ENCODE results near the gene TBC1D19.

TBC1D19 gene

DNA sequence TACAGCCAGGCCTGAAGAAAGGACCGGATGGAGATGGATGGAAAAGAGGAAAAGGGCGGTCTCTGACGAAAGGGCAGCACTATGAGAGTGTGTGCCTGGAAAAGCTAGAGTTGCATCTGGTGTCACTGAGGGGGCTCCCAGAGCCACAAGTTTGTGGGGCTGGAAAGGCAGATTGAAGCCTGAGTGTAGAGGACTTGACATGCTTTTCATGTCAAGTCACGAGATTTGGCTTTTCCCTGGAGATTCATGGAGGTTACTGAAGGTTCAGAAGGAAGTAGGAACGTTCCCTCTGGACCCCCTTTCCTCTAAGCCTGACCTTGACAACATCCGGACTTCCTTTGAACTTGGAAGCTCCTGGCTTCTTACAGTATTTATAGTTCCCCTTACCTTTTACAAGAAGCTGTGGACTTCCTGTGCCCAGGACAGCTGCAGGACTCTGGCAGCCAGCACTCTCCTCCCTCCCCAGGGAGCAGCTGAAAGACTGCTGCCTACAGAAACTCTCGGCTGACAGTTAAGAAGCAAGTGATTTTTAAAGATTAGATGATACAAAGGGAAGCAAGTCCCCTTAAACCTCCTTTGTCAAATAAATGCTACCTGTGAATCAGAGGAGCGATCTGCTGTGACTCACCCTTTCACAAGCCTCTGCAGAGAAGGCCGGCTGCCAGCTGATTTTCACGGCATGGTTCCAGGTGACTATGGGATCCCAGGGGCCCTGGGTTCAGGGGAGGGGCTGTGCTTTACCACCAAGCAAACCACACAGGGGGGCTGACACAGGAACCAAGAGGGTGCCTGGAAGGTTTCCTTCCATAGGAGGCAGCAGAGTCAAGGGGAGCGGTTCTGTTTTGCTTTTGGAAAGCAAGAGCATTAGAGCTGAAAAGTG is 203.8 kb downstream of the TBC1D19 start:
- peak overlapping the region; percentile 58 for H3K4me2 ChIP-seq (ENCODE audit: low read depth, low read length, poor library complexity, severe bottlenecking)
- no peaks in the 10 kb centered on the region for H3F3A ChIP-seq (ENCODE audit: low read depth)
- H3K27me3 ChIP-seq (ENCODE audit: insufficient read depth, low read length, poor library complexity, severe bottlenecking) = no peaks in the 10 kb centered on the region
- H3K9me2 ChIP-seq (replicated peaks; ENCODE audit: low read depth, low read length) = no peaks in the 10 kb centered on the region
- peaks cover 24% of the 10 kb centered on the region for H3K4me1 ChIP-seq (ENCODE audit: insufficient read depth, low read length, poor library complexity, severe bottlenecking)
- peak overlapping the region; percentile 20 for H3K9ac ChIP-seq (ENCODE audit: low read depth, low read length, poor library complexity, severe bottlenecking)
- H3K36me3 ChIP-seq (ENCODE audit: insufficient read depth, low read length) = no peaks in the 10 kb centered on the region
- H3K79me2 ChIP-seq (ENCODE audit: insufficient read depth, low read length) = no peaks in the 10 kb centered on the region
- peak overlapping the region; percentile 39 for H3K4me3 ChIP-seq (ENCODE audit: low read length, poor library complexity, severe bottlenecking)
- no peaks in the 10 kb centered on the region for H3K9me3 ChIP-seq (ENCODE audit: insufficient read depth, low read depth, low read length)
- no peak for TF ChIP-seq EZH2phosphoT487 (IDR thresholded peaks at IDR 0.05; ENCODE audit: borderline replicate concordance)
- TF ChIP-seq, protein P1, sequence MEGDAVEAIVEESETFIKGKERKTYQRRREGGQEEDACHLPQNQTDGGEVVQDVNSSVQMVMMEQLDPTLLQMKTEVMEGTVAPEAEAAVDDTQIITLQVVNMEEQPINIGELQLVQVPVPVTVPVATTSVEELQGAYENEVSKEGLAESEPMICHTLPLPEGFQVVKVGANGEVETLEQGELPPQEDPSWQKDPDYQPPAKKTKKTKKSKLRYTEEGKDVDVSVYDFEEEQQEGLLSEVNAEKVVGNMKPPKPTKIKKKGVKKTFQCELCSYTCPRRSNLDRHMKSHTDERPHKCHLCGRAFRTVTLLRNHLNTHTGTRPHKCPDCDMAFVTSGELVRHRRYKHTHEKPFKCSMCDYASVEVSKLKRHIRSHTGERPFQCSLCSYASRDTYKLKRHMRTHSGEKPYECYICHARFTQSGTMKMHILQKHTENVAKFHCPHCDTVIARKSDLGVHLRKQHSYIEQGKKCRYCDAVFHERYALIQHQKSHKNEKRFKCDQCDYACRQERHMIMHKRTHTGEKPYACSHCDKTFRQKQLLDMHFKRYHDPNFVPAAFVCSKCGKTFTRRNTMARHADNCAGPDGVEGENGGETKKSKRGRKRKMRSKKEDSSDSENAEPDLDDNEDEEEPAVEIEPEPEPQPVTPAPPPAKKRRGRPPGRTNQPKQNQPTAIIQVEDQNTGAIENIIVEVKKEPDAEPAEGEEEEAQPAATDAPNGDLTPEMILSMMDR (conservative IDR thresholded peaks at IDR 0.05; ENCODE audit: low read length) = peak; percentile 65
- H4K20me1 ChIP-seq (ENCODE audit: insufficient read depth, low read length, poor library complexity, severe bottlenecking) = no peaks in the 10 kb centered on the region
- H2AFZ ChIP-seq (ENCODE audit: low read length) = no peak overlapping the region

DNA sequence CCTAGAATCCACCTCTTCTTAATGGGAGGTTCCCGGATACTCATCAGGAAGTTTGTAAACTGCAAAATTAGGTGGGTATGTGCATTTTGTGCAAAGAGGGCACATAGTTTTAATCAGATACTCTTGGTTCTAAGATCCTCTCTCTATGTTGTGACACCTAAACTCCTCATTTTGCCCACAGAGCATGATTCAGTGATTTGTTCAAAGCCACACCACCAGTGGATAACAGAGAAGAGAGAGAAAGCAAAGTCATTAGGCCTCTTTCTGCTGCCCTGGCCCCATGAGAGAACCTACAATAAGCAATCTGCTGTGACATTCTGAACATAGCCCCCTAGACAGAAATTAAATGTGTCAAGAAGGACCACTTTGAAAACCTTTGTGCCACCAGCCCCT is 204.5 kb downstream of the TBC1D19 start:
- H2AFZ ChIP-seq (ENCODE audit: low read length) = no peak overlapping the region
- H3K4me2 ChIP-seq (ENCODE audit: low read depth, low read length, poor library complexity, severe bottlenecking) = peak overlapping the region; percentile 58
- H3K36me3 ChIP-seq (ENCODE audit: insufficient read depth, low read length) = no peaks in the 10 kb centered on the region
- no peaks in the 10 kb centered on the region for H3K27me3 ChIP-seq (ENCODE audit: insufficient read depth, low read length, poor library complexity, severe bottlenecking)
- no peaks in the 10 kb centered on the region for H3K79me2 ChIP-seq (ENCODE audit: insufficient read depth, low read length)
- H4K20me1 ChIP-seq (ENCODE audit: insufficient read depth, low read length, poor library complexity, severe bottlenecking) = no peaks in the 10 kb centered on the region
- TF ChIP-seq EZH2phosphoT487 (IDR thresholded peaks at IDR 0.05; ENCODE audit: borderline replicate concordance) = no peak
- TF ChIP-seq, protein P1 (conservative IDR thresholded peaks at IDR 0.05; ENCODE audit: low read length) = no peak
- peaks cover 24% of the 10 kb centered on the region for H3K4me1 ChIP-seq (ENCODE audit: insufficient read depth, low read length, poor library complexity, severe bottlenecking)
- peak overlapping the region; percentile 20 for H3K9ac ChIP-seq (ENCODE audit: low read depth, low read length, poor library complexity, severe bottlenecking)
- H3F3A ChIP-seq (ENCODE audit: low read depth) = no peaks in the 10 kb centered on the region
- H3K9me3 ChIP-seq (ENCODE audit: insufficient read depth, low read depth, low read length) = no peaks in the 10 kb centered on the region
- peak overlapping the region; percentile 39 for H3K4me3 ChIP-seq (ENCODE audit: low read length, poor library complexity, severe bottlenecking)
- H3K9me2 ChIP-seq (replicated peaks; ENCODE audit: low read depth, low read length) = no peaks in the 10 kb centered on the region

DNA sequence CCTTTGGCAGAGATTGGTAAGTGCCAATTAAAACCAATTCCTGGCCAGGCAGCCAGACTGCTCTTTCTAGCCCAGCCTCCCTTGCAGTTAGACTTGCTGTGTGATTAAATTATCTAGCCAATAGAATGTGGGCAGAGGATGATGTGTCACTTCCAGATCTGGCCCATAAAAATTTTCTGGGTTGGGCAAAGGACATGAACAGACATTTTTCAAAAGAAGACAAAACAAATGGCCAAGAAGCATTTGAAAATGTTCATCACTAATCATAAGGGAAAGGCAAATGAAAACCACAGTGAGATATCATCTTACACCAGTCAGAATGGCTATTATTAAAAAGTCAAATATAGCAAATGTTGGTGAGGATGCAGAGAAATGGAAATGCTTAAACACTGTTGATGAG is 205.3 kb downstream of the TBC1D19 start:
- Histone ChIP-seq H3K9me2 (replicated peaks; ENCODE audit: low read depth, low read length) (no peaks in the 10 kb centered on the region), H3K9me3 (ENCODE audit: insufficient read depth, low read depth, low read length) (no peaks in the 10 kb centered on the region), H3K9ac (ENCODE audit: low read depth, low read length, poor library complexity, severe bottlenecking) (no peak overlapping the region), H3K79me2 (ENCODE audit: insufficient read depth, low read length) (no peaks in the 10 kb centered on the region), H3K27me3 (ENCODE audit: insufficient read depth, low read length, poor library complexity, severe bottlenecking) (no peaks in the 10 kb centered on the region), H2AFZ (ENCODE audit: low read length) (no peak overlapping the region), H4K20me1 (ENCODE audit: insufficient read depth, low read length, poor library complexity, severe bottlenecking) (no peaks in the 10 kb centered on the region), H3F3A (ENCODE audit: low read depth) (no peaks in the 10 kb centered on the region), H3K4me1 (ENCODE audit: insufficient read depth, low read length, poor library complexity, severe bottlenecking) (peaks cover 24% of the 10 kb centered on the region), H3K36me3 (ENCODE audit: insufficient read depth, low read length) (no peaks in the 10 kb centered on the region), H3K4me2 (ENCODE audit: low read depth, low read length, poor library complexity, severe bottlenecking) (peak overlapping the region; percentile 58), H3K4me3 (ENCODE audit: low read length, poor library complexity, severe bottlenecking) (no peak overlapping the region)
- TF ChIP-seq EZH2phosphoT487 (IDR thresholded peaks at IDR 0.05; ENCODE audit: borderline replicate concordance) = no peak
- TF ChIP-seq, protein P1 (conservative IDR thresholded peaks at IDR 0.05; ENCODE audit: low read length) = no peak

All from Loucy (cell line).